Measurements from ENCODE around the gene TEKT4.
"Not testable (repeated sequence)": the region's sequence is repeated elsewhere in the genome, so short reads cannot be mapped to it uniquely, and the experiment has no call there.

The TEKT4 gene

GRCh38 chr2:94875820-94876522 lies 4.7 kb downstream of the TEKT4 start:
- DNase-seq (ENCODE audit: low read depth in 3 of 3): no peak

- DNase-seq (ENCODE audit: low read depth in 3 of 3): no peak
These were observed 5.3 kb downstream of the TEKT4 start for GRCh38 chr2:94876523-94876863.

GRCh38 chr2:94877129-94877528 lies 5.9 kb downstream of the TEKT4 start:
- DNase-seq (ENCODE audit: low read depth in 3 of 3): no peak

- not testable (repeated sequence) for DNase-seq (ENCODE audit: low read depth in 3 of 3)
These were observed 7.3 kb downstream of the TEKT4 start for GRCh38 chr2:94878575-94878974.

GRCh38 chr2:94879314-94879981 lies 8.2 kb downstream of the TEKT4 start:
- no peak for DNase-seq (ENCODE audit: low read depth in 3 of 3)

GRCh38 chr2:94879982-94880377 lies 8.8 kb downstream of the TEKT4 start:
- DNase-seq (ENCODE audit: low read depth in 3 of 3): no peak

- DNase-seq (ENCODE audit: low read depth in 3 of 3): no peak
These were observed 9.3 kb downstream of the TEKT4 start for GRCh38 chr2:94880507-94880906.

- no peak for DNase-seq (ENCODE audit: low read depth in 3 of 3)
These were observed 9.8 kb downstream of the TEKT4 start for GRCh38 chr2:94881070-94881469.

GRCh38 chr2:94890234-94890633 lies 19.0 kb downstream of the TEKT4 start:
- DNase-seq (ENCODE audit: low read depth in 3 of 3): no peak

- not testable (repeated sequence) for DNase-seq (ENCODE audit: low read depth in 3 of 3)
These were observed 24.0 kb downstream of the TEKT4 start for GRCh38 chr2:94895273-94895672.

GRCh38 chr2:94906976-94907375 lies 35.7 kb downstream of the TEKT4 start:
- DNase-seq (ENCODE audit: low read depth in 3 of 3): not testable (repeated sequence)

- no peak for DNase-seq (ENCODE audit: low read depth in 3 of 3)
These were observed 52.0 kb downstream of the TEKT4 start for GRCh38 chr2:94923196-94923595.

GRCh38 chr2:94924999-94925398 lies 53.8 kb downstream of the TEKT4 start:
- not testable (repeated sequence) for DNase-seq (ENCODE audit: low read depth in 3 of 3)
